KBM-7 (cell line): ENCODE measurements around the gene INPP4B.

Source experiments
- DNase-seq: peaks from one replicate; pipeline ENCODE4 v3.0.0-alpha.2; 2015
- in situ Hi-C: fragments of 300-500 bp; cut with MboI; formaldehyde crosslinking; loops from 2 replicates; pipeline ENCODE4 v1.14.3; 2020; ENCODE audit warnings: low sequenced_read_pairs, low pct_unique_long_range_greater_than_20kb, mixed read lengths

INPP4B gene

GRCh38 chr4:142614621-142615323, 231.3 kb downstream of the INPP4B start:
- in situ Hi-C loops: no loop called here
- no peak for DNase-seq

- in situ Hi-C loops: no loop called here
- DNase-seq: no peak
Observed at GRCh38 chr4:142607976-142608375, 238.1 kb downstream of the INPP4B start.

DNA sequence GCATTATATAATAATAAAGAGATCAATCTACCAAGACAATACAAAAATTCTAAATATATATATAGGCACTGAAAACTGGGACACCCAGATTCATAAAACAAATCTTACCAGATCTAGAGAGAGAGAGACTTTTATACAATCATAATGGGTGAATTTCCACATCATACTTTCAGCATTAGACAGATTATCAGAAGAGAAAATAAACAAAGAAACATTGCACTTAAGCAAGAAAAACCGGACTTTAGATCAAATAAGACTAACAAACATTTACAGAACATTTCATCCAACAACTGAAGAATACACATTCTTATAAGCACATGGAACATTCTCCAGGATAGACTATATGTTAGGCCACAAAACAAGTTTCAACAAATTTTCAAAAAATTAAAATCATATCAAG, 245.1 kb downstream of the INPP4B start:
- no peak for DNase-seq
- in situ Hi-C loops: no loop called here

DNA sequence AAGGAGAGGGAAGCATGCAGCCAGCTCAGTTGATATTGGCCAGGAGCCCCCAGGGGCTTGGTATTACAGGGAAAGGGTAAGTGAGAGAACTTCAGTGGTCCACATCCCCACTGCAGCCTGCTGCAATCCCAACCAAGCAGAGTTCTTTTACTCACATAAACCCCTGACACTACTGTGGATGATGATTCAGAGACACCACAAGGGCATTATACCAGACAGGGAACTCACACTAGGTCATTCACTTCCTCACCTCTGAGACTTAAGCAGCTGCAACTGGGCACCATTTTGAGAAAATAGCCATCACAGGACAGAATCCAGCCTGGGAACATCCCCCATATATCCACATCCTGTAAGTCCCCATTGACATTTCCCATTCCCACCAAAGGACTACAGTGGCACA, 248.0 kb downstream of the INPP4B start:
- DNase-seq: no peak
- in situ Hi-C loops: no loop called here

DNA sequence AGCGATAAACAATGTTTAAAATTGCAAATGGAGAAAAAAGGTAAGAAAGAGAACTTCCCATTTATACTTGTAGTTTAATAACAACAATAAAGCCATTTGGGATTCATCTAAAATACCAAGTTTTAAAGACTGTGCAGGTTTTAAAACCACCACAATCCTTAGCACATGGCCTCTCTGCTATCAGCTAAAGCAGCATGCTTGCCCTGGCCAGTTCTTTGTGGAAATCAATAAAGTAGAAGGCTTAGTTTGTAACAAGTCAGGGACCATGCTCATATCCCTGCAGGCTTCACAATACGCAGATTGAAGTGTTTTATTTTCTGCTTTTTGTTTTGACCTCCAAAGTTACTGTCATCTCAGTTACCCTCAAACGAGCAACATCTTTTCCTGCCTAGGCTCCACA, 249.5 kb downstream of the INPP4B start:
- in situ Hi-C loops: no loop called here
- DNase-seq: no peak

- DNase-seq: peak; percentile 52
- in situ Hi-C loops: no loop called here
Observed at GRCh38 chr4:142596121-142596520, 250.0 kb downstream of the INPP4B start.

GRCh38 chr4:142595222-142595871, 250.8 kb downstream of the INPP4B start:
- DNase-seq: no peak
- in situ Hi-C loops: no loop called here

GRCh38 chr4:142585411-142585810, 260.7 kb downstream of the INPP4B start:
- no peak for DNase-seq
- in situ Hi-C loops: no loop called here

GRCh38 chr4:142583708-142584107, 262.4 kb downstream of the INPP4B start:
- in situ Hi-C loops: no loop called here
- DNase-seq: no peak

DNA sequence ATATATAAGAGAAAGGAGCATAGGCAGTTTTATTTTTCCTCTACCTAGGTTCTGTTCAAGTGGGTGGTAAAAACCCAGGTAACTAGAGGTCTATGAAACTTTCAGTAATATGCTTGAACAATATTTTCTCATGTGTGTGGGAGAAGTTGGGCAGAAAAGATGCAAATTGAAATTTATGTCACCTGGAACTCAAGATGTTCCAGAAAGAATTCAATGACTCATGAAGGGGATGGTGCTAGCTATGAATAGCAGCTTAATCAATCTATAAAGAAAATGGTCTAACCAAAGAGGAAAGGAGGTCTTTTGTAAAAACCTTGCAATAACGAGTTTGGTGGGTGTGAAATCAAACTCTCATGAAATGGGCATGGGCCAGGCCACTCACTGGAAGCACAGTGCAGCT, 263.8 kb downstream of the INPP4B start:
- no peak for DNase-seq
- in situ Hi-C loops: no loop called here

DNA sequence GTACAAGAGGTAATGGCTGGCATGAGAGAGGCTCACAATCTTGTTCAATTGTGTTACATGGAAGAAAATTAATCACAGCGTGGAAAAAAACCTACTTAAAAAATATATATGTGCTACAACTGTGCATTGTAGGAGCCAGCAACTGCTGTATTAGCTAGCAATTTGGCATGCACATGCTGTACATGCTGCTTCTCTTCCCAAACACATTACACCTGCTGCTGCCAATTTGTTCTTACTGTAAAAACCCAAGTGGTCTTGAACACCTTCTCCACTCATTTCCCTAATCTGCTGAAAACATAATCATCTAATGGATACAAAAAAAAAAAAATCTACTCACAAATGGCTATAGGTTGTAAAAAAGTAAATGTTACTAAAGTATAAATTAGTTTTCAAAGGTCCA, 264.2 kb downstream of the INPP4B start:
- in situ Hi-C loops: no loop called here

DNA sequence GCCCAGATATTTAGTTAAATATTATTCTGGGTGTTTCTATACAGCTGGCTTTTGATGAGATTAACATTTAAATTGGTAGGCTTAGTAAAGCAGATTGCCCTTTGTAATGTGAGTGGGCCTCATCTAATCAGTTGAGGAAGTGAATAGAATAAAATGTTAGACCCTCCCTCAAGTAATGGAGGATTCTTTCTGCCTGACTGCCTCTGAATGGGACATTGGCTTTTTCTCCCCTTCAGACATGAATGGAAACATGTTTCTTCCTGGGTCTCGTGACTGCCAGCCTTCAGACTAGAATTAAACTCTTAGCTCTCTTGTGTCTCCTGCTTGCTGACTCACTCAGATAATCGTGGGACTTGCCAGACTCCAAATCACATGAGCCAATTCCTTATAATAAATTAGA, 266.7 kb downstream of the INPP4B start:
- in situ Hi-C loops: no loop called here
- DNase-seq: no peak

More for the DNA sequence above, 264.2 kb downstream of the INPP4B start:
- DNase-seq: no peak

- no peak for DNase-seq
- in situ Hi-C loops: no loop called here
Observed at GRCh38 chr4:142574306-142574705, 271.8 kb downstream of the INPP4B start.

- in situ Hi-C loops: no loop called here
- no peak for DNase-seq
Observed at GRCh38 chr4:142572071-142572470, 274.0 kb downstream of the INPP4B start.

DNA sequence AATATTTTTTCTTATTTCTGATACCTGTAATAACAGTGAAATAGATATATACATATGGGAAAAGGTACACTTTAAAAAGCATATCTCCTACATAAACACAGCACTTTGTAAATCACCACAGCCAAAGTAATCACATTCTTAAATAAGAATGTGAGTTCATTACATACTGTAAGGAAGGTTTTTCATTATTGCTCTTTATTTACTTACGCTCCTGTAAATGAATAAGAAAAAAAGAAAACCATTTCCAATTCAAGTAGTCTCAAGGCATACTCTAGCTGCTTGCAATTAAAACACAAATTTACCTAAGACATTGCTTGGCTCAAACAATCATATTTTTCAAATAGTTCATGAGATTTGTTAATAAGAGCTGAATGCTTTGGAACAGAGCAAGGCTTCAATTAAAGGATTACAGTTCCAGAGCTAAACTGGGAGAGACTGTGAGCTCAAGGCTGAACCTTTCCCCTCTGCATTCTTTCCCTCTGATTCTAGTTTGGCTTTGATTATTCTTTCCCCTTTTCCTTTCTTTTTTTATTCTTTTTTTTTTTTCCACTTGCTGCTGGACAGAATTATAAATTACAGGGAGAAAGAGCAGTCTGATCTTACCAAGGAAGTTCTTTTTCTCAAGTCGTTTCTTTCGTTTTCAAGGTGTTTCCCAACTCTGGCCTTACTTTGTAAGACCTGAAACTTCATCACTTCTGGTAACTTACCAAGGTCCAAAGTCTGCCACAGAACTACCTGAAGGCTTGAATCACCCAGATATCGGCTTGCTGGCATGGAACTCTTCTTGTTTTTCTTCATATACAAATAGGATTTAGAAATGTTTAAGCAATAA, 278.3 kb downstream of the INPP4B start:
- no peak for DNase-seq
- in situ Hi-C loops: no loop called here

DNA sequence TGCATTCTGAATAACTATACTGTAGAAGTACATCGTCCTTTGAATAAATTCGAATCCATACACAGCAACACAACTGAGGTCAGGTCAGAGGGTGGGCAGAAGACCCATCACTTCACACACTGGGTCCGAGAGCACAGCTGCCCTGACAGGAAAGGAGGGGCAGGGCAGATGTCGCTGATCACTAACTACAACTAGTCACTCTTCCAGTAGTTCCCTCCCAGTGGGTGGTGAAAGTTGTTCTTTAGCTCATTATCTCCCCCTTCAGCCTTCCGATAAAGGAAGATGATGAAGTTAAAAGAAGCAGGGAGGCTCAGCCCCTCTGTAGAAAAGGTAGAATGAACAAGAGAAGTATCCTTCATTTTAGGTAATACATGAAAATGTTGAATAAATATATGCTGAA, 278.9 kb downstream of the INPP4B start:
- in situ Hi-C loops: no loop called here
- DNase-seq: peak; percentile 12

DNA sequence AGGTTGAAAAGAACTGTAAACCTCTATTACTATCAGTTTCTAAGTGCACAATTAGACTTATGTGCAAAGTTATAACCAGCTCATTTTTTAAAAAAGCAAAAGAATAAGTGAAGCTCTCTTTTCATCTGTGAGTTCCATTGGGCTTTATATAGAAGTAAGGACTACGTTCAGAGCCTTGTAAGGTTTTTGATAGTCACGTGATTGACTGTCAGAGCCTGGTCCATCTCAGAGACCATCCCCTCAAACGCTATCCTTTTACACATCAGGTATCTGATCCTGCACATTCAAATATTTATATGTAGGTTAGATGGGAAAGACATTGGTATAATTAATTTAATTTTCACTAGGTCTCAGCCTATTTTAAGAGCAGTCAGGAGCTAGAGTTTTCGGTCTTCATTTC, 279.3 kb downstream of the INPP4B start:
- in situ Hi-C loops: no loop called here
- DNase-seq: no peak

DNA sequence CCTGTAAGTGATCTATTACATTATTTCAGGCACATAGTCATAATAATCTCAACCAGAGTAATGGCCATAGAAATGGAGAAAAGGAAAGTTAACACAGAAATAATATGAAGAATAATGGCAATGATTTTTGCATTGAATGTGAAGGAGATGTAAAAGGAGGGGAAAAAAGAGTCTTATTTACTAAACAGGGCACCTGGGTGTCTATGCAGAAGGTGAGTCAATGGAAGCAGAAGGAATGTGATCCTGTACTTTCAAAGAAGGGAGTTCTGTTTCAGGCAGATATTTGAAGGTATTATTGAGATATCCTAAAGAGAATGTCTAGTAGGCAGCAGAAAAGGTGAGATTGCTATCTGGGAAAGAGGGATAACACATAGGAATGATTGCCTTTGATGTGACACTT, 279.9 kb downstream of the INPP4B start:
- in situ Hi-C loops: no loop called here
- DNase-seq: no peak

GRCh38 chr4:142565771-142566170, 280.3 kb downstream of the INPP4B start:
- in situ Hi-C loops: no loop called here

DNA sequence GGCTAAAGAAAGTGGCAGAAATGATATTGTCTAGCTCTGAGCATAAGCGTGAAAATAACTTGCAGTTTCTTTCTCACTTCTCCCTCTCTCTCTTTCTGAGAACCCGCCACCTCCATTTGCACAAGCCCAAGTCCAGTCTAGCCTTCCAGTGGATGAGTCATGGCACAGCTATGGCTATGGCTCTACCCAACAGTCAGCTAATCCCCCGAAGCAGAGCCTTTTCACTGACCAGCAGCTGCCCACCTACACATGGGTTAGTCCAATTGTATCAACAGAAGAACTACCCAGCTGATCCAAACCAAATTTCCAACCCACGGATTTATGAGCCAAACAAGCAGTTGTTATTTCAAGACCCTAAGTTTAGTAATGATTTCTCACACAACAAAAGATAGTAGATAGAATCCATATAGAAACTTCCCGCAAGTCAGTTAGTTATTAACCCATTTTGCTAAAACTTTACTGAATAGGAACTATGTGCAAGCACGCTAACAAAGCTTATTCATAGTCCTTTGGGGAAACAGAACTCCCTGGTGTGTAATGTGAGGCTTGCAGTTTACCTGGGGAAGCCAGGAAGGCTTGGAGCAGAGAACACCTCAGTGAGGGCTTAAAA, 282.3 kb downstream of the INPP4B start:
- in situ Hi-C loops: no loop called here
- DNase-seq: no peak

More at GRCh38 chr4:142565771-142566170, 280.3 kb downstream of the INPP4B start:
- no peak for DNase-seq
